H1 (cell line): ENCODE measurements around the gene CNOT6L. TPM values are rescaled to one million over a fixed set of nuclear protein-coding genes. Genes with fewer than 3 reads are reported as not detected.

Experiments
- CTCF ChIA-PET: fragments of 300-600 bp; sonication (Branson Sonifier 250); formaldehyde crosslinking; loops from one replicate; lab custom pipeline; 2021; ENCODE audit not compliant: partially characterized antibody; lab: Charles Lee
- POLR2A ChIA-PET: fragments of 300-600 bp; sonication (Branson Sonifier 250); formaldehyde crosslinking; loops from one replicate; lab custom pipeline; 2021; ENCODE audit warnings: inconsistent platforms; ENCODE audit not compliant: partially characterized antibody; lab: Charles Lee
- DNase-seq, 2 experiments: peaks; one replicate each; pipeline versions ENCODE4 v3.0.0 to v3.0.0-alpha.2; 2010 to 2022; ENCODE audit warnings: low spot score in 2 of 2, low read depth in 1 of 2, mixed read lengths in 1 of 2
- FAIRE-seq: peaks from 2 replicates; lab custom pipeline; 2011; peaks lifted over from hg19 to GRCh38; lab: Jason Lieb, UNC
- H2AFZ ChIP-seq: 2 replicates; pipeline ENCODE4 v1.8.1; 2012; ENCODE audit warnings: low read length, inconsistent platforms
- H2AK5ac ChIP-seq: 2 replicates; pipeline ENCODE4 v1.6.1; 2013; ENCODE audit warnings: low read depth, low read length
- H2BK120ac ChIP-seq: replicated peaks from 2 replicates; pipeline ENCODE3; 2013; ENCODE audit warnings: low read depth, low read length, inconsistent platforms
- H2BK12ac ChIP-seq: 2 replicates; pipeline ENCODE4 v1.6.1; 2013; ENCODE audit warnings: low read depth, low read length
- H2BK15ac ChIP-seq: 2 replicates; pipeline ENCODE4 v1.6.1; 2013; ENCODE audit warnings: low read length
- H2BK20ac ChIP-seq: 2 replicates; pipeline ENCODE4 v1.6.1; 2013; ENCODE audit warnings: low read length
- H2BK5ac ChIP-seq: 2 replicates; pipeline ENCODE4 v1.6.1; 2013; ENCODE audit warnings: low read depth, low read length
- H3K14ac ChIP-seq: 2 replicates; pipeline ENCODE4 v1.6.1; 2013; ENCODE audit warnings: inconsistent platforms; ENCODE audit not compliant: insufficient read length
- H3K18ac ChIP-seq: 2 replicates; pipeline ENCODE4 v1.6.1; 2013; ENCODE audit warnings: low read length; ENCODE audit errors: extremely low read depth
- H3K23ac ChIP-seq: 2 replicates; pipeline ENCODE4 v1.6.1; 2013; ENCODE audit warnings: inconsistent platforms; ENCODE audit not compliant: insufficient read length
- H3K23me2 ChIP-seq: 2 replicates; pipeline ENCODE4 v1.6.1; 2013; ENCODE audit warnings: low read depth, low read length
- H3K27ac ChIP-seq: 2 replicates; pipeline ENCODE4 v1.6.1; 2011; ENCODE audit warnings: low read depth, low read length, inconsistent platforms
- H3K27me3 ChIP-seq, 4 experiments: replicated peaks in 1 of 4; 1 replicate in 1 of 4; 2 replicates in 3 of 4; pipeline versions ENCODE4 v1.6.1 to v1.8.1; 2011 to 2013; ENCODE audit warnings: low read length in 3 of 4, mild to moderate bottlenecking in 3 of 4, inconsistent platforms in 2 of 4, mixed read lengths in 2 of 4, moderate library complexity in 1 of 4; ENCODE audit not compliant: control insufficient read depth in 3 of 4, insufficient read depth in 3 of 4; ENCODE audit errors: extremely low read depth in 1 of 4
- H3K36me3 ChIP-seq, 4 experiments: 2 replicates each; pipeline versions ENCODE4 v1.6.1 to v1.8.1; 2011 to 2013; ENCODE audit warnings: mild to moderate bottlenecking in 4 of 4, low read length in 3 of 4, moderate library complexity in 2 of 4, control low read depth in 1 of 4, inconsistent platforms in 1 of 4; ENCODE audit not compliant: insufficient read depth in 4 of 4, control insufficient read depth in 2 of 4
- H3K4ac ChIP-seq: replicated peaks from 2 replicates; pipeline ENCODE3; 2013; ENCODE audit warnings: low read length, low read depth, mixed read lengths, inconsistent platforms; ENCODE audit not compliant: insufficient read length
- H3K4me1 ChIP-seq, 4 experiments: replicated peaks in 1 of 4; 1 replicate in 1 of 4; 2 replicates in 3 of 4; pipeline versions ENCODE4 v1.6.1 to v1.8.1; 2011 to 2013; ENCODE audit warnings: low read length in 3 of 4, inconsistent platforms in 2 of 4, mixed read lengths in 1 of 4; ENCODE audit not compliant: insufficient read depth in 4 of 4, control insufficient read depth in 3 of 4
- H3K4me2 ChIP-seq, 2 experiments: 2 replicates each; pipeline versions ENCODE4 v1.6.1 to v1.8.1; 2011 to 2013; ENCODE audit warnings: low read depth in 2 of 2, low read length in 2 of 2, control low read depth in 1 of 2, inconsistent platforms in 1 of 2, mild to moderate bottlenecking in 1 of 2; ENCODE audit not compliant: insufficient read depth in 1 of 2
- H3K4me3 ChIP-seq, 4 experiments: fragments of 200-600, 300-600 bp in 1 of 4; sonication (generic), shearing (Covaris generic), sonication (Bioruptor Twin) in 1 of 4; 2 replicates each; pipeline versions ENCODE4 v1.5.1 to v1.8.1; 2011 to 2016; ENCODE audit warnings: low read length in 4 of 4, low read depth in 3 of 4, control low read depth in 2 of 4, inconsistent platforms in 2 of 4, mild to moderate bottlenecking in 2 of 4, mixed read lengths in 1 of 4, moderate library complexity in 1 of 4; ENCODE audit not compliant: insufficient read depth in 2 of 4; ENCODE audit errors: extremely low read depth in 1 of 4
- H3K56ac ChIP-seq: replicated peaks from 2 replicates; pipeline ENCODE3; 2013; ENCODE audit warnings: low read depth, mild to moderate bottlenecking, mixed read lengths, low read length, inconsistent platforms; ENCODE audit not compliant: insufficient read length
- H3K79me1 ChIP-seq: 2 replicates; pipeline ENCODE4 v1.6.1; 2013; ENCODE audit warnings: low read depth, low read length, control low read depth
- H3K79me2 ChIP-seq, 2 experiments: 2 replicates each; pipeline versions ENCODE4 v1.6.1 to v1.8.1; 2012 to 2013; ENCODE audit warnings: low read length in 2 of 2, mild to moderate bottlenecking in 2 of 2, inconsistent platforms in 1 of 2; ENCODE audit not compliant: insufficient read depth in 2 of 2, control insufficient read depth in 1 of 2
- H3K9ac ChIP-seq, 4 experiments: replicated peaks in 1 of 4; 1 replicate in 1 of 4; 2 replicates in 3 of 4; pipeline versions ENCODE4 v1.6.1 to v1.8.1; 2011 to 2013; ENCODE audit warnings: low read depth in 3 of 4, low read length in 3 of 4, control low read depth in 2 of 4, mild to moderate bottlenecking in 2 of 4, moderate library complexity in 2 of 4, inconsistent platforms in 1 of 4; ENCODE audit errors: extremely low read depth in 1 of 4
- H3K9me3 ChIP-seq, 2 experiments: 2 replicates each; pipeline versions ENCODE4 v1.6.1 to v1.8.1; 2012 to 2013; ENCODE audit warnings: mild to moderate bottlenecking in 2 of 2, moderate library complexity in 2 of 2, control low read depth in 1 of 2, inconsistent platforms in 1 of 2, low read depth in 1 of 2, low read length in 1 of 2, mixed read lengths in 1 of 2; ENCODE audit not compliant: insufficient read depth in 2 of 2
- H4K20me1 ChIP-seq, 2 experiments: replicated peaks in 1 of 2; 2 replicates each; pipeline versions ENCODE3 to v1.8.1; 2011 to 2013; ENCODE audit warnings: inconsistent platforms in 2 of 2, low read length in 2 of 2, mild to moderate bottlenecking in 1 of 2; ENCODE audit not compliant: insufficient read depth in 2 of 2, control insufficient read depth in 1 of 2
- H4K5ac ChIP-seq: 2 replicates; pipeline ENCODE4 v1.6.1; 2013; ENCODE audit warnings: low read length, low read depth, mixed read lengths, inconsistent platforms; ENCODE audit not compliant: insufficient read length
- H4K8ac ChIP-seq: 2 replicates; pipeline ENCODE4 v1.8.0; 2013; ENCODE audit warnings: mild to moderate bottlenecking, moderate library complexity, low read length, inconsistent platforms; ENCODE audit not compliant: insufficient read depth; ENCODE audit errors: extremely low read depth
- H4K91ac ChIP-seq: replicated peaks from 2 replicates; pipeline ENCODE3; 2013; ENCODE audit warnings: low read length, mixed read lengths, inconsistent platforms; ENCODE audit not compliant: insufficient read length
- RBBP5 ChIP-seq: IDR thresholded peaks from 2 replicates; pipeline ENCODE4 v1.7.1; 2012; ENCODE audit warnings: low read depth, mild to moderate bottlenecking, inconsistent platforms, low read length, moderate library complexity, borderline replicate concordance
- TAF7 ChIP-seq: optimal IDR thresholded peaks from 2 replicates; pipeline ENCODE3; 2011; ENCODE audit warnings: low read depth, mild to moderate bottlenecking, inconsistent platforms, low read length, moderate library complexity, borderline replicate concordance
- WGBS, 2 experiments: shearing (Covaris generic) in 1 of 2; methylation state at CpG; one replicate each; pipeline versions ENCODE4 v1.1.6 to v1.1.7; 2013 to 2015; ENCODE audit warnings: low lambda C conversion rate in 2 of 2, mixed read lengths in 2 of 2, inconsistent platforms in 1 of 2, low coverage in 1 of 2, missing lambda C conversion rate in 1 of 2; ENCODE audit not compliant: insufficient replicate concordance in 2 of 2, insufficient coverage in 1 of 2, insufficient read length in 1 of 2; ENCODE audit errors: extremely low coverage in 1 of 2, missing lambda C conversion rate in 1 of 2; 5-methylcytosine and 5-hydroxymethylcytosine counted together
- polyA plus RNA-seq, 7 experiments: library from polyadenylated mRNA; depleted of rRNA in 3 of 7; stranded (reverse) in 5 of 7; unstranded in 2 of 7; fragments of >200 nt in 5 of 7; fragments of 200-250 nt in 2 of 7; gene quantifications; 1 replicate in 5 of 7; 2 replicates in 1 of 7; 4 replicates in 1 of 7; pipeline versions ENCODE4 v1.2.1 to v1.2.3, GENCODE V29; 2011 to 2013; ENCODE audit warnings: missing spikeins in 2 of 7, mixed read lengths in 2 of 7
- total RNA-seq: library from RNA; stranded (reverse); fragmentation: NEBNext Ultra II Directional; extraction: Animal tissue kit (Norgen Biotek cat#: 25700); gene quantifications from 2 replicates; pipeline ENCODE4 v1.2.1, GENCODE V29; 2021

CNOT6L gene
- total and polyA plus RNA-seq, 2 of the 8 experiments (the other 6 are each of a cell fraction or from before 2014, with no cell fraction given), result 2.0 to 22.4 TPM

- Histone ChIP-seq H3K9ac (peak overlapping the region in 3 of 4 experiments; percentile 20 to 70 (median 43); a peak in 4 of 7 replicates), H3K4me3 (peak overlapping the region; percentile 82 to 96 (median 84)), H4K20me1 (peaks cover 0 to 2% of the 10 kb centered on the region in 2 experiments), H3K4ac (no peak overlapping the region), H3K18ac (no peak overlapping the region), H2BK20ac (no peak overlapping the region), H3K9me3 (no peaks in the 10 kb centered on the region), H3K23ac (no peak overlapping the region), H3K79me2 (peaks cover 0 to 5% of the 10 kb centered on the region in 2 experiments; a peak in 1 of 4 replicates), H3K27ac (no peak overlapping the region), H2AFZ (peak overlapping the region; percentile 34; the same call in 1 of the 2 replicates), H3K14ac (no peak overlapping the region), H3K23me2 (peaks cover 8% of the 10 kb centered on the region; the same call in 1 of the 2 replicates), H3K56ac (no peak overlapping the region), H3K36me3 (no peaks in the 10 kb centered on the region), H4K8ac (no peak overlapping the region), H4K91ac (no peak overlapping the region), H2BK15ac (no peak overlapping the region), H2AK5ac (no peak overlapping the region), H3K27me3 (peaks cover 0 to 5% (median 2%) of the 10 kb centered on the region in 4 experiments; a peak in 2 of 7 replicates), H3K4me2 (peak overlapping the region; percentile 59 to 96), H4K5ac (no peak overlapping the region), H3K4me1 (peaks cover 0 to 4% (median 2%) of the 10 kb centered on the region in 4 experiments; a peak in 4 of 7 replicates), H2BK5ac (no peak overlapping the region), H2BK120ac (no peak overlapping the region), H3K79me1 (no peaks in the 10 kb centered on the region), H2BK12ac (no peak overlapping the region)
- 0% methylated on average over 9 of the region's 66 CpGs; no CpG with 5 or more reads in 1 of the 2 experiments for WGBS, 2 experiments
- ChIA-PET POLR2A (interaction anchor here (1.3 kb wide), 1 partner anchor 43 kb away, joined by 13 read pairs; the partner anchor contains the start of gene MRPL1), CTCF (no interaction called here)
- TF ChIP-seq RBBP5, result peak; percentile 32
- no peak for TF ChIP-seq TAF7
- DNase-seq, result no peak
- no peak for FAIRE-seq
These were observed 255 bp upstream of the CNOT6L start for GRCh38 chr4:77819404-77819842.
